ENCODE data around the gene TICAM1. TPM values are rescaled to one million over a fixed set of nuclear protein-coding genes. Genes with fewer than 3 reads are reported as not detected.
A peak's percentile ranks its signal among the peaks of the same experiment; 100 is the strongest.

TICAM1 gene
- total and polyA plus RNA-seq, 2 of the 13 experiments (the other 11 are each of a cell fraction or from before 2014, with no cell fraction given), result 0.33 to 0.95 TPM

DNA sequence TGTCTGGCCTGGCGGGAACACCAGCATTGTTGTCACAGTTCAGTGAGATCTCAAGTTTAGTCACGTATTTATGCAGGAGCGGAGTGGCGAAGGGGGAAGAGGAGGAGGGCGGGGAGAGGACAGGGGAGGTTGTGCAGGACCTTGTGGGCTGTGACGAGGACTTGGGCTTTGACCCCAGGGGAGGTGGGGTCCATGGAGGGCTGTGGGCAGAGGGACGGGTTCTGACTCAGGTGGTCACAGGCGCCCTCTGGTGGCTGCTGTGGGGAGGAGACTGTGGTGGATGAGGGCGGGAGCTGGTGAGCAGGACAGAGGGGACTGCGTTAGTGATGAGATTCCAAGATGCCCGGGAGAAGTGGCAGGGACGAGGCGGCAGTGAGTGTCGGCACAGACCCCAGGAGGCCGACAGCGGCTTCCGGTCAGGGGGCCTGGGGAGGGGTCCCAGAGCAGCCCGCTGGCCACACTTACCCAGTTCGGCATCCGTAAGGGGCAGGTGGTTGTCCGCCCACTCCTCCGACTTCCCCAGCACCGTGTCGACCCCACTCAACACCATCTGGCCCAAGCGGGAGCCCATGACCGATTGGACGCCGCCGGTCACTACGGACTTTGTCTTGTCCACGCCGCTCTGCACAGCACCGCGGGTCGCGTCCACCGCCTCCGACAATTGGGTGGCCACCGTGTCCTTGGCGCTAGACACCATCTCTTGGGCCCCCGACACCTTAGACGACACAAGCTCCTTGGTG, 20.2 kb upstream of the TICAM1 start (continued):
- TF ChIP-seq, protein P1, sequence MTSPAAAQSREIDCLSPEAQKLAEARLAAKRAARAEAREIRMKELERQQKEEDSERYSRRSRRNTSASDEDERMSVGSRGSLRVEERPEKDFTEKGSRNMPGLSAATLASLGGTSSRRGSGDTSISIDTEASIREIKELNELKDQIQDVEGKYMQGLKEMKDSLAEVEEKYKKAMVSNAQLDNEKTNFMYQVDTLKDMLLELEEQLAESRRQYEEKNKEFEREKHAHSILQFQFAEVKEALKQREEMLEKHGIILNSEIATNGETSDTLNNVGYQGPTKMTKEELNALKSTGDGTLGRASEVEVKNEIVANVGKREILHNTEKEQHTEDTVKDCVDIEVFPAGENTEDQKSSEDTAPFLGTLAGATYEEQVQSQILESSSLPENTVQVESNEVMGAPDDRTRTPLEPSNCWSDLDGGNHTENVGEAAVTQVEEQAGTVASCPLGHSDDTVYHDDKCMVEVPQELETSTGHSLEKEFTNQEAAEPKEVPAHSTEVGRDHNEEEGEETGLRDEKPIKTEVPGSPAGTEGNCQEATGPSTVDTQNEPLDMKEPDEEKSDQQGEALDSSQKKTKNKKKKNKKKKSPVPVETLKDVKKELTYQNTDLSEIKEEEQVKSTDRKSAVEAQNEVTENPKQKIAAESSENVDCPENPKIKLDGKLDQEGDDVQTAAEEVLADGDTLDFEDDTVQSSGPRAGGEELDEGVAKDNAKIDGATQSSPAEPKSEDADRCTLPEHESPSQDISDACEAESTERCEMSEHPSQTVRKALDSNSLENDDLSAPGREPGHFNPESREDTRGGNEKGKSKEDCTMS (CRISPR knock-in tag; conservative IDR thresholded peaks at IDR 0.05), result no peak
- no peak for TF ChIP-seq ZNF546 (CRISPR knock-in tag; conservative IDR thresholded peaks at IDR 0.05)
- no peak for TF ChIP-seq PRDM15 (CRISPR knock-in tag; IDR thresholded peaks at IDR 0.05)
- TF ChIP-seq ZNF747 (CRISPR knock-in tag; IDR thresholded peaks at IDR 0.05; ENCODE audit: borderline replicate concordance), result peak; percentile 50; the same call in 1 of the 2 replicates
- TF ChIP-seq ZNF569 (CRISPR knock-in tag; IDR thresholded peaks at IDR 0.05; ENCODE audit: borderline replicate concordance), result no peak
- TF ChIP-seq CHD4 (IDR thresholded peaks at IDR 0.05; ENCODE audit: borderline replicate concordance, low read length), result peak; percentile 22; the same call in 1 of the 2 replicates
- TF ChIP-seq ZNF660 (CRISPR knock-in tag; IDR thresholded peaks at IDR 0.05; ENCODE audit: borderline replicate concordance, low read depth), result no peak
- TF ChIP-seq TP53 (CRISPR knock-in tag; conservative IDR thresholded peaks at IDR 0.05), result no peak
- peak; percentile 31; the same call in 1 of the 2 replicates for TF ChIP-seq KAT8 (CRISPR knock-in tag; IDR thresholded peaks at IDR 0.05)
- TF ChIP-seq FOXK1 (CRISPR knock-in tag; IDR thresholded peaks at IDR 0.05; ENCODE audit: borderline replicate concordance, low read depth), result no peak
- no peak for TF ChIP-seq ZNF251 (CRISPR knock-in tag; IDR thresholded peaks at IDR 0.05)
- TF ChIP-seq CERS6 (CRISPR knock-in tag; IDR thresholded peaks at IDR 0.05), result no peak
- TF ChIP-seq NCOR1 (IDR thresholded peaks at IDR 0.05; ENCODE audit: borderline replicate concordance, low read length), result peak; percentile 42; the same call in 1 of the 2 replicates
- no peak for TF ChIP-seq ZBTB14 (CRISPR knock-in tag; IDR thresholded peaks at IDR 0.05)
- no peak for TF ChIP-seq NPAS2 (CRISPR knock-in tag; IDR thresholded peaks at IDR 0.05; ENCODE audit: borderline replicate concordance)
- no peak for TF ChIP-seq FOXM1 (CRISPR knock-in tag; IDR thresholded peaks at IDR 0.05)
- no peak for TF ChIP-seq ZKSCAN1 (IDR thresholded peaks at IDR 0.05; ENCODE audit: low read length)
- no peak for TF ChIP-seq RORA (CRISPR knock-in tag; IDR thresholded peaks at IDR 0.05)
- TF ChIP-seq SCMH1 (CRISPR knock-in tag; IDR thresholded peaks at IDR 0.05; ENCODE audit: borderline replicate concordance), result no peak
- TF ChIP-seq ZFP36L1 (CRISPR knock-in tag; IDR thresholded peaks at IDR 0.05), result no peak

Data from HepG2 (cell line).